HG02884 (cell line): Measurements from ENCODE around the gene PITPNM3.
"Not testable (repeated sequence)": the region's sequence is repeated elsewhere in the genome, so short reads cannot be mapped to it uniquely, and the experiment has no call there.

Experiments
- ATAC-seq: cut with Tn5 transposase; IDR thresholded peaks from one replicate; pipeline ENCODE4 v1.9.1; 2021; ENCODE audit warnings: mild to moderate bottlenecking, moderate library complexity; ENCODE audit not compliant: unreplicated experiment

The PITPNM3 gene

GRCh38 chr17:6502142-6502541, 54.2 kb downstream of the PITPNM3 start:
- ATAC-seq, result no peak

GRCh38 chr17:6501359-6501758, 55.0 kb downstream of the PITPNM3 start:
- no peak for ATAC-seq

GRCh38 chr17:6498901-6499540, 57.3 kb downstream of the PITPNM3 start:
- no peak for ATAC-seq

- no peak for ATAC-seq
Observed at GRCh38 chr17:6498356-6498755, 58.0 kb downstream of the PITPNM3 start.

GRCh38 chr17:6497496-6498221, 58.7 kb downstream of the PITPNM3 start:
- no peak for ATAC-seq

- ATAC-seq, result no peak
Observed at GRCh38 chr17:6496640-6497441, 59.5 kb downstream of the PITPNM3 start.

- ATAC-seq, result no peak
Observed at GRCh38 chr17:6496116-6496481, 60.3 kb downstream of the PITPNM3 start.

GRCh38 chr17:6495450-6496115, 60.8 kb downstream of the PITPNM3 start:
- ATAC-seq, result no peak

- no peak for ATAC-seq
Observed at GRCh38 chr17:6494239-6494941, 62.0 kb downstream of the PITPNM3 start.

GRCh38 chr17:6492892-6493674, 63.3 kb downstream of the PITPNM3 start:
- ATAC-seq, result no peak

GRCh38 chr17:6491071-6491700, 65.2 kb downstream of the PITPNM3 start:
- no peak for ATAC-seq

GRCh38 chr17:6489016-6489550, 67.3 kb downstream of the PITPNM3 start:
- no peak for ATAC-seq

GRCh38 chr17:6488008-6488539, 68.3 kb downstream of the PITPNM3 start:
- no peak for ATAC-seq

- ATAC-seq, result no peak
Observed at GRCh38 chr17:6487251-6488007, 68.9 kb downstream of the PITPNM3 start.

- ATAC-seq, result no peak
Observed at GRCh38 chr17:6485646-6486412, 70.5 kb downstream of the PITPNM3 start.

GRCh38 chr17:6483507-6483906, 72.8 kb downstream of the PITPNM3 start:
- no peak for ATAC-seq

- ATAC-seq, result not testable (repeated sequence)
Observed at GRCh38 chr17:6482796-6483195, 73.6 kb downstream of the PITPNM3 start.

- no peak for ATAC-seq
Observed at GRCh38 chr17:6482105-6482455, 74.3 kb downstream of the PITPNM3 start.
